HG03342 (cell line): ENCODE data around the gene RCAN1.

Source experiments
- ATAC-seq: cut with Tn5 transposase; IDR thresholded peaks from one replicate; pipeline ENCODE4 v1.9.1; 2021; ENCODE audit warnings: mild to moderate bottlenecking, moderate library complexity; ENCODE audit not compliant: unreplicated experiment

RCAN1 gene

GRCh38 chr21:34614628-34615486, at the start of gene RCAN1:
Gene RCAN1 (minus strand): TSS chr21:34615113. CDS start chr21:34615011, 102 bp downstream.
- peak; percentile 96 for ATAC-seq

GRCh38 chr21:34661848-34662247, 46.9 kb upstream of the RCAN1 start:
- ATAC-seq = no peak

GRCh38 chr21:34653522-34653921, 38.6 kb upstream of the RCAN1 start:
- ATAC-seq = no peak

- ATAC-seq = no peak
Measured at GRCh38 chr21:34651642-34652041, 36.7 kb upstream of the RCAN1 start.

GRCh38 chr21:34650861-34651431, 36.0 kb upstream of the RCAN1 start:
- no peak for ATAC-seq

GRCh38 chr21:34649400-34649799, 34.5 kb upstream of the RCAN1 start:
- no peak for ATAC-seq

- no peak for ATAC-seq
Measured at GRCh38 chr21:34648739-34649297, 33.9 kb upstream of the RCAN1 start.

- no peak for ATAC-seq
Measured at GRCh38 chr21:34647555-34647954, 32.6 kb upstream of the RCAN1 start.

- ATAC-seq = no peak
Measured at GRCh38 chr21:34644825-34645224, 29.9 kb upstream of the RCAN1 start.

- ATAC-seq = peak; percentile 50
Measured at GRCh38 chr21:34642211-34643075, 27.5 kb upstream of the RCAN1 start.

- no peak for ATAC-seq
Measured at GRCh38 chr21:34640858-34641257, 25.9 kb upstream of the RCAN1 start.

GRCh38 chr21:34639882-34640788, 25.2 kb upstream of the RCAN1 start:
- ATAC-seq = no peak

- ATAC-seq = no peak
Measured at GRCh38 chr21:34639250-34639649, 24.3 kb upstream of the RCAN1 start.

- no peak for ATAC-seq
Measured at GRCh38 chr21:34636961-34637360, 22.0 kb upstream of the RCAN1 start.

- no peak for ATAC-seq
Measured at GRCh38 chr21:34635307-34635706, 20.4 kb upstream of the RCAN1 start.

GRCh38 chr21:34632498-34632897, 17.6 kb upstream of the RCAN1 start:
- ATAC-seq = no peak

GRCh38 chr21:34630536-34631143, 15.7 kb upstream of the RCAN1 start:
- no peak for ATAC-seq

- no peak for ATAC-seq
Measured at GRCh38 chr21:34626131-34626530, 11.2 kb upstream of the RCAN1 start.

- ATAC-seq = no peak
Measured at GRCh38 chr21:34625030-34625593, 10.2 kb upstream of the RCAN1 start.
